GM12864 (cell line): ENCODE data around the gene ZNF853.

Experiments
- DNase-seq: peaks from one replicate; pipeline ENCODE4 v3.0.0-alpha.2; 2011; ENCODE audit warnings: low read depth
- H3K4me3 ChIP-seq: 2 replicates; pipeline ENCODE4 v1.5.1; 2011; ENCODE audit warnings: mild to moderate bottlenecking, low read depth, low read length, control low read depth
- TF ChIP-seq, protein P1 (sequence below): IDR thresholded peaks from 2 replicates; pipeline ENCODE4 v1.5.1; 2011; ENCODE audit warnings: low read depth, mild to moderate bottlenecking, moderate library complexity, low read length, control low read depth, inconsistent platforms; ENCODE audit errors: missing control alignments

Gene ZNF853

GRCh38 chr7:6639032-6639431 is 23.6 kb downstream of the ZNF853 start:
- DNase-seq = no peak
- TF ChIP-seq, protein P1, sequence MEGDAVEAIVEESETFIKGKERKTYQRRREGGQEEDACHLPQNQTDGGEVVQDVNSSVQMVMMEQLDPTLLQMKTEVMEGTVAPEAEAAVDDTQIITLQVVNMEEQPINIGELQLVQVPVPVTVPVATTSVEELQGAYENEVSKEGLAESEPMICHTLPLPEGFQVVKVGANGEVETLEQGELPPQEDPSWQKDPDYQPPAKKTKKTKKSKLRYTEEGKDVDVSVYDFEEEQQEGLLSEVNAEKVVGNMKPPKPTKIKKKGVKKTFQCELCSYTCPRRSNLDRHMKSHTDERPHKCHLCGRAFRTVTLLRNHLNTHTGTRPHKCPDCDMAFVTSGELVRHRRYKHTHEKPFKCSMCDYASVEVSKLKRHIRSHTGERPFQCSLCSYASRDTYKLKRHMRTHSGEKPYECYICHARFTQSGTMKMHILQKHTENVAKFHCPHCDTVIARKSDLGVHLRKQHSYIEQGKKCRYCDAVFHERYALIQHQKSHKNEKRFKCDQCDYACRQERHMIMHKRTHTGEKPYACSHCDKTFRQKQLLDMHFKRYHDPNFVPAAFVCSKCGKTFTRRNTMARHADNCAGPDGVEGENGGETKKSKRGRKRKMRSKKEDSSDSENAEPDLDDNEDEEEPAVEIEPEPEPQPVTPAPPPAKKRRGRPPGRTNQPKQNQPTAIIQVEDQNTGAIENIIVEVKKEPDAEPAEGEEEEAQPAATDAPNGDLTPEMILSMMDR = no peak
- no peak overlapping the region for H3K4me3 ChIP-seq

- H3K4me3 ChIP-seq = no peak overlapping the region
- DNase-seq = no peak
- TF ChIP-seq, protein P1 = no peak
Measured at GRCh38 chr7:6639627-6640026, 24.2 kb downstream of the ZNF853 start.

DNA sequence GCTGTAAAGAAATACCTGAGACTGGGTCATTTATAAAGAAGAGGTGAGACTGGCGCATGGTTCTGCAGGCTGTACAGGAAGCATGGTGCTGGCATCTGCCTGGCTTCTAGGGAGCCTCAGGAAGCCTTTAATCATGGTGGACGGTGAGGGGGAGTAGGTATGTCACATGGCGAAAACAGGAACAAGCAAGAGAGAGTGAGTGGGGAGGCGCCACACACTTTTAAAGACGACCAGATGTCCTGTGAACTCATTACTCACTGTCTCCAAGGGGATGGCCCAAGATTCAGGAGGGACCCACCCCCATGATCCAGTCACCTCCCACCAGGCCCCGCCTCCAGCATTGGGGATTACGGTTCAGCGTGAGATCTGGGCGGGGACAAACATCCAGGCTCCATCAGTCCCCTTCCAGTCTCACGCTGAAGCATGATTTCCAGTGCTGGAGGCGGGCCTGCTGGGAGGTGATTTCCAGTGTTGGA is 24.9 kb downstream of the ZNF853 start:
- H3K4me3 ChIP-seq = no peak overlapping the region
- DNase-seq = no peak
- TF ChIP-seq, protein P1 = no peak

- DNase-seq = no peak
- TF ChIP-seq, protein P1 = no peak
- no peak overlapping the region for H3K4me3 ChIP-seq
Measured at GRCh38 chr7:6641305-6642035, 26.1 kb downstream of the ZNF853 start.

DNA sequence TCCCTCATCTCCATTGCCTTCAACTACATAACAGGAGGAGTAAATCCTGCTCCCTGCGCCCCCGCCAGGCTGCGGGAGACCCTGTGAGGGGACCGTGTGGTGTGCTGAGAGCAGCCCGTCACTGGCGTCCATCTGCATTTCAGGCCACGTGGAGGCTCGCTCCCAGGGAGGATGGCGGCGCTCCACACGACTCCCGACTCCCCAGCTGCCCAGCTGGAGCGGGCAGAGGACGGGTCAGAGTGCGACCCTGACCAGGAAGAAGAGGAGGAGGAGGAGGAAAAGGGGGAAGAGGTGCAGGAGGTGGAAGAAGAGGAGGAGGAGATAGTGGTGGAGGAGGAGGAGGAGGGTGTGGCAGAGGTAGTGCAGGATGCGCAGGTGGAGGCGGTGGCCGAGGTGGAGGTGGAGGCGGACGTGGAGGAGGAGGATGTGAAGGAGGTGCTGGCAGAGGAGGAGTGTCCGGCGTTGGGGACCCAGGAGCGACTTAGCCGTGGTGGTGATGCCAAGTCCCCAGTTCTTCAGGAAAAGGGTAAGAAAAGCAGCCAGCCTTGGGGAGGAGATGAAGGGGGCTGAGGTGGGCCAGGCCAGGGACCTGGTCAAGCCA is 26.9 kb downstream of the ZNF853 start:
- TF ChIP-seq, protein P1 = no peak
- no peak for DNase-seq
- H3K4me3 ChIP-seq = no peak overlapping the region

- no peak for DNase-seq
- no peak overlapping the region for H3K4me3 ChIP-seq
- TF ChIP-seq, protein P1 = no peak
Measured at GRCh38 chr7:6642861-6643640, 27.6 kb downstream of the ZNF853 start.
